ENCODE results near the gene ATP13A3.

Gene ATP13A3

DNA sequence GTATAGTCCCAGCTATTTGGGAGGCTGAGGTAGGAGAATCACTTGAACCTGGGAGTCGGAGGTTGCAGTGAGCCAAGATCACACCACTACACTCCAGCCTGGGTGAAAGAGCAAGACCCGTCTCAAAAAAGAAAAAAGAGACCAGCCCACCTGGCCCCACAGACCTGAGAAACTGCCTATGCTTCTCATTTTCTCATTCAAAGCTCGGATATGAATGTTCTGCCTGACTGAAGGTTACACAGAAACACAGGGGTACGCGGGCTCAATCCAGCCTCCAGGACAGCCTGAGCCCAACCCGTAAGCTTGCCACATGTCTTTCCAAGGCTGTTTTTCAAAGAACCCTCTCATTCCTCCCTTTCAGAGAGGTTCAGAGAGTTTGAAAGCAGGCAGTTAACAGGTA lies 107.6 kb downstream of the ATP13A3 start:
- Histone ChIP-seq H2AFZ (ENCODE audit: low read length) (no peak overlapping the region), H3K4me3 (ENCODE audit: low read depth, low read length, poor library complexity, severe bottlenecking) (no peak overlapping the region), H3K27me3 (ENCODE audit: insufficient read depth, low read length) (peaks cover 9% of the 10 kb centered on the region), H3F3A (ENCODE audit: insufficient read depth, low read length) (no peaks in the 10 kb centered on the region), H3K9me3 (ENCODE audit: low read length) (no peaks in the 10 kb centered on the region), H3K36me3 (ENCODE audit: insufficient read depth, low read length) (no peaks in the 10 kb centered on the region), H3K9me2 (ENCODE audit: low read depth, low read length) (no peaks in the 10 kb centered on the region), H3K9ac (ENCODE audit: low read length) (no peak overlapping the region), H4K20me1 (ENCODE audit: insufficient read depth, low read length) (no peaks in the 10 kb centered on the region), H3K27ac (ENCODE audit: low read depth, low read length, poor library complexity, severe bottlenecking) (no peak overlapping the region), H3K4me1 (ENCODE audit: insufficient read depth, low read length, severe bottlenecking) (no peaks in the 10 kb centered on the region), H3K4me2 (ENCODE audit: low read length) (no peak overlapping the region), H3K79me2 (ENCODE audit: insufficient read depth, low read length) (no peaks in the 10 kb centered on the region)
- TF ChIP-seq EZH2 (IDR thresholded peaks at IDR 0.05; ENCODE audit: borderline replicate concordance, low read length): no peak
- TF ChIP-seq, protein P1, sequence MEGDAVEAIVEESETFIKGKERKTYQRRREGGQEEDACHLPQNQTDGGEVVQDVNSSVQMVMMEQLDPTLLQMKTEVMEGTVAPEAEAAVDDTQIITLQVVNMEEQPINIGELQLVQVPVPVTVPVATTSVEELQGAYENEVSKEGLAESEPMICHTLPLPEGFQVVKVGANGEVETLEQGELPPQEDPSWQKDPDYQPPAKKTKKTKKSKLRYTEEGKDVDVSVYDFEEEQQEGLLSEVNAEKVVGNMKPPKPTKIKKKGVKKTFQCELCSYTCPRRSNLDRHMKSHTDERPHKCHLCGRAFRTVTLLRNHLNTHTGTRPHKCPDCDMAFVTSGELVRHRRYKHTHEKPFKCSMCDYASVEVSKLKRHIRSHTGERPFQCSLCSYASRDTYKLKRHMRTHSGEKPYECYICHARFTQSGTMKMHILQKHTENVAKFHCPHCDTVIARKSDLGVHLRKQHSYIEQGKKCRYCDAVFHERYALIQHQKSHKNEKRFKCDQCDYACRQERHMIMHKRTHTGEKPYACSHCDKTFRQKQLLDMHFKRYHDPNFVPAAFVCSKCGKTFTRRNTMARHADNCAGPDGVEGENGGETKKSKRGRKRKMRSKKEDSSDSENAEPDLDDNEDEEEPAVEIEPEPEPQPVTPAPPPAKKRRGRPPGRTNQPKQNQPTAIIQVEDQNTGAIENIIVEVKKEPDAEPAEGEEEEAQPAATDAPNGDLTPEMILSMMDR (IDR thresholded peaks at IDR 0.05; ENCODE audit: low read length): no peak

DNA sequence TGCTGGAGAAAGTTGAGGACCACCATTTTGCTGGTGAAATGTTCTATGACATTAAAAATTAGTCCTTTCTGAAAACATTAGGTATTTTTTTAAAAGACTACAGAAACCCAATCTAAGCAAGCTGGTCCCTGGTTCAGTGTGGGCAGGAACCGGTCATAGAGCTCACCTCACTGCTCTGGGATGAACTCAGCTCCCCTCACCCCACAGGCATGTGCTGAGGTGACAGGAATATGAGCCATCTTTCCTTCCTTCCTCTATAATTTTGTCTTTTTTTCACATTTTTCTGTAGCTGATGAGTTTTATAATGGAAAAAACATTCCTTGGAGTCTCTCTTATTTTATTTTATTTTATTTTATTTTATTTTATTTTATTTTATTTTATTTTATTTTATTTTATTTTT lies 109.1 kb downstream of the ATP13A3 start:
- Histone ChIP-seq H3F3A (ENCODE audit: insufficient read depth, low read length) (no peaks in the 10 kb centered on the region), H3K79me2 (ENCODE audit: insufficient read depth, low read length) (no peaks in the 10 kb centered on the region), H3K9ac (ENCODE audit: low read length) (no peak overlapping the region), H3K4me1 (ENCODE audit: insufficient read depth, low read length, severe bottlenecking) (no peaks in the 10 kb centered on the region), H3K9me3 (ENCODE audit: low read length) (no peaks in the 10 kb centered on the region), H3K4me3 (ENCODE audit: low read depth, low read length, poor library complexity, severe bottlenecking) (no peak overlapping the region), H4K20me1 (ENCODE audit: insufficient read depth, low read length) (no peaks in the 10 kb centered on the region), H3K9me2 (ENCODE audit: low read depth, low read length) (no peaks in the 10 kb centered on the region), H3K36me3 (ENCODE audit: insufficient read depth, low read length) (no peaks in the 10 kb centered on the region), H3K27me3 (ENCODE audit: insufficient read depth, low read length) (peaks cover 9% of the 10 kb centered on the region), H3K4me2 (ENCODE audit: low read length) (no peak overlapping the region), H3K27ac (ENCODE audit: low read depth, low read length, poor library complexity, severe bottlenecking) (no peak overlapping the region), H2AFZ (ENCODE audit: low read length) (no peak overlapping the region)
- no peak for TF ChIP-seq EZH2 (IDR thresholded peaks at IDR 0.05; ENCODE audit: borderline replicate concordance, low read length)
- TF ChIP-seq, protein P1 (IDR thresholded peaks at IDR 0.05; ENCODE audit: low read length): no peak

DNA sequence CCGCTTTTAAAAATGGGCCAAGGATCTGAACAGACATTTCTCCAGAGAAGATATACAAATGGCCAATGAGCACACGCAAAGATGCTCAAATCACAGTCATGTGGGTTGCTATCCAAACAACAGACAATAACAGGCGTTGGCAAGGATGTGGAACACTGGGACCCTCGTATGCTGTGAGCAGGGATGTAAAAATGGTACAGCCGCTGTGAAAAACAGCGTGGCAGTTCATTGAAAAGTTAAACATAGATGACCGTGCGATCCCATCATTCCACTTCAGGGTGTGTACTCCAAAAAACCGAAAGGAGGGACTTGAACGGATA lies 110.6 kb downstream of the ATP13A3 start:
- Histone ChIP-seq H3K4me1 (ENCODE audit: insufficient read depth, low read length, severe bottlenecking) (no peaks in the 10 kb centered on the region), H3K9ac (ENCODE audit: low read length) (no peak overlapping the region), H3K9me2 (ENCODE audit: low read depth, low read length) (no peaks in the 10 kb centered on the region), H2AFZ (ENCODE audit: low read length) (no peak overlapping the region), H3K4me3 (ENCODE audit: low read depth, low read length, poor library complexity, severe bottlenecking) (no peak overlapping the region), H4K20me1 (ENCODE audit: insufficient read depth, low read length) (no peaks in the 10 kb centered on the region), H3K27me3 (ENCODE audit: insufficient read depth, low read length) (peaks cover 9% of the 10 kb centered on the region), H3K27ac (ENCODE audit: low read depth, low read length, poor library complexity, severe bottlenecking) (no peak overlapping the region), H3F3A (ENCODE audit: insufficient read depth, low read length) (no peaks in the 10 kb centered on the region), H3K9me3 (ENCODE audit: low read length) (no peaks in the 10 kb centered on the region), H3K79me2 (ENCODE audit: insufficient read depth, low read length) (no peaks in the 10 kb centered on the region), H3K4me2 (ENCODE audit: low read length) (no peak overlapping the region), H3K36me3 (ENCODE audit: insufficient read depth, low read length) (no peaks in the 10 kb centered on the region)
- TF ChIP-seq EZH2 (IDR thresholded peaks at IDR 0.05; ENCODE audit: borderline replicate concordance, low read length): no peak
- TF ChIP-seq, protein P1 (IDR thresholded peaks at IDR 0.05; ENCODE audit: low read length): no peak
